ENCODE measurements around the gene SORCS3. TPM values are rescaled to one million over a fixed set of nuclear protein-coding genes. Genes with fewer than 3 reads are reported as not detected.

Gene SORCS3
- total RNA-seq, 4 donors from 2014 or later, result 0.26 to 0.50 (median 0.41) TPM

GRCh38 chr10:104613406-104613805 is 27.7 kb upstream of the SORCS3 start:
- Histone ChIP-seq H3K27ac (replicated peaks in 1 of 4) (no peak overlapping the region), H3K27me3 (peaks cover 0 to 3% (median 0%) of the 10 kb centered on the region in 4 donors), H3K36me3 (no peaks in the 10 kb centered on the region), H3K4me1 (no peaks in the 10 kb centered on the region), H3K9me3 (peaks cover 0 to 7% (median 4%) of the 10 kb centered on the region in 4 donors), H3K4me3 (no peak overlapping the region)
- peak; percentile 26 for DNase-seq (ENCODE audit: extremely low spot score)
- TF ChIP-seq, protein P1, sequence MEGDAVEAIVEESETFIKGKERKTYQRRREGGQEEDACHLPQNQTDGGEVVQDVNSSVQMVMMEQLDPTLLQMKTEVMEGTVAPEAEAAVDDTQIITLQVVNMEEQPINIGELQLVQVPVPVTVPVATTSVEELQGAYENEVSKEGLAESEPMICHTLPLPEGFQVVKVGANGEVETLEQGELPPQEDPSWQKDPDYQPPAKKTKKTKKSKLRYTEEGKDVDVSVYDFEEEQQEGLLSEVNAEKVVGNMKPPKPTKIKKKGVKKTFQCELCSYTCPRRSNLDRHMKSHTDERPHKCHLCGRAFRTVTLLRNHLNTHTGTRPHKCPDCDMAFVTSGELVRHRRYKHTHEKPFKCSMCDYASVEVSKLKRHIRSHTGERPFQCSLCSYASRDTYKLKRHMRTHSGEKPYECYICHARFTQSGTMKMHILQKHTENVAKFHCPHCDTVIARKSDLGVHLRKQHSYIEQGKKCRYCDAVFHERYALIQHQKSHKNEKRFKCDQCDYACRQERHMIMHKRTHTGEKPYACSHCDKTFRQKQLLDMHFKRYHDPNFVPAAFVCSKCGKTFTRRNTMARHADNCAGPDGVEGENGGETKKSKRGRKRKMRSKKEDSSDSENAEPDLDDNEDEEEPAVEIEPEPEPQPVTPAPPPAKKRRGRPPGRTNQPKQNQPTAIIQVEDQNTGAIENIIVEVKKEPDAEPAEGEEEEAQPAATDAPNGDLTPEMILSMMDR (IDR thresholded peaks at IDR 0.05), result no peak
- TF ChIP-seq EP300 (IDR thresholded peaks at IDR 0.05) (no peak), POLR2AphosphoS5 (IDR thresholded peaks at IDR 0.05) (no peak), POLR2A (IDR thresholded peaks at IDR 0.05; ENCODE audit: low read depth) (no peak)
- intact Hi-C loops (cut with DNase I), result no loop called here
- 82% methylated on average over 2 of the region's 2 CpGs for WGBS

DNA sequence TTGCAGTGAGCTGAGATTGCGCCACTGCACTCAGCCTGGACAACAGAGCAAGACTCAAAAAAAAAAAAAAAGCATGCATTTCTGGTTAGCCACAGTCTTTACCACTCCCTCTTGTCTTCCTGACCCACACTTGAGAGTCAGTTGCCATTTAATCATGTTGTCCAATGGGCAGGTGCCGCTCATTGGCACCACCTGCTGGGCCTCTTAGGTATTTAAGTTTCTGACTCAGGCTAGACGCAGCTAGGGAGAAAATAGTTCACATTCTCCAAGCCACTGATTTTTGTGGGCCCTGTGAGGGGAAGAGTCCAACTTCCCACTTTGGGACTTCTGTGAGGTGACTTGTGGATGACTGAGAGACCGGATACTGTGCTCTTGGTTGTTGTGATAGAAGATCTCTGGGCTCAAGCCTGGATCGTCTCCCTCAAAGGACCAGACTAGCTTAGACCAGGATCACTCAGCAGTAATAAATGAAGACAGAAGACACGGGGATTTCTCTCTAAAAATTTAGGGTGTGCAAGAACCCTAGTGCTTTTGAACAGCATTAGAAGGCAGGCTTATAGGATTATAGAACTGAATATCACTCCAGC is 26.8 kb upstream of the SORCS3 start:
- peaks cover 0 to 3% (median 0%) of the 10 kb centered on the region in 4 donors for H3K9me3 ChIP-seq
- intact Hi-C loops (cut with DNase I), result no loop called here
- no peaks in the 10 kb centered on the region for H3K36me3 ChIP-seq
- no peaks in the 10 kb centered on the region for H3K4me1 ChIP-seq
- no peak for TF ChIP-seq EP300 (IDR thresholded peaks at IDR 0.05)
- TF ChIP-seq, protein P1 (IDR thresholded peaks at IDR 0.05), result no peak
- TF ChIP-seq POLR2A (IDR thresholded peaks at IDR 0.05; ENCODE audit: low read depth), result no peak
- TF ChIP-seq POLR2AphosphoS5 (IDR thresholded peaks at IDR 0.05), result no peak
- H3K4me3 ChIP-seq, result no peak overlapping the region
- peak; percentile 57 for DNase-seq (ENCODE audit: extremely low spot score)
- 87% methylated on average over 6 of the region's 6 CpGs for WGBS
- H3K27me3 ChIP-seq, result peaks cover 0 to 7% (median 0%) of the 10 kb centered on the region in 4 donors
- no peak overlapping the region for H3K27ac ChIP-seq (replicated peaks in 1 of 4)

- no peaks in the 10 kb centered on the region for H3K36me3 ChIP-seq
- no peaks in the 10 kb centered on the region for H3K4me1 ChIP-seq
- H3K27me3 ChIP-seq, result peaks cover 0 to 7% (median 0%) of the 10 kb centered on the region in 4 donors
- TF ChIP-seq, protein P1 (IDR thresholded peaks at IDR 0.05), result no peak
- TF ChIP-seq POLR2A (IDR thresholded peaks at IDR 0.05; ENCODE audit: low read depth) (no peak), EP300 (IDR thresholded peaks at IDR 0.05) (no peak), POLR2AphosphoS5 (IDR thresholded peaks at IDR 0.05) (no peak)
- DNase-seq (ENCODE audit: extremely low spot score), result peak; percentile 53
- WGBS, result 85% methylated on average over 2 of the region's 2 CpGs
- H3K9me3 ChIP-seq, result peaks cover 0 to 3% (median 0%) of the 10 kb centered on the region in 4 donors
- intact Hi-C loops (cut with DNase I), result no loop called here
- H3K4me3 ChIP-seq, result no peak overlapping the region
- no peak overlapping the region for H3K27ac ChIP-seq (replicated peaks in 1 of 4)
Observed at GRCh38 chr10:104615136-104615535, 26.0 kb upstream of the SORCS3 start.

- TF ChIP-seq EP300 (IDR thresholded peaks at IDR 0.05), result no peak
- TF ChIP-seq POLR2AphosphoS5 (IDR thresholded peaks at IDR 0.05), result no peak
- TF ChIP-seq, protein P1 (IDR thresholded peaks at IDR 0.05), result no peak
- no peak overlapping the region for H3K27ac ChIP-seq (replicated peaks in 1 of 4)
- H3K9me3 ChIP-seq, result no peaks in the 10 kb centered on the region
- no peaks in the 10 kb centered on the region for H3K36me3 ChIP-seq
- 71% methylated on average over 2 of the region's 2 CpGs for WGBS
- H3K4me3 ChIP-seq, result no peak overlapping the region
- H3K4me1 ChIP-seq, result no peaks in the 10 kb centered on the region
- DNase-seq (ENCODE audit: extremely low spot score), result no peak
- peaks cover 0 to 7% (median 0%) of the 10 kb centered on the region in 4 donors for H3K27me3 ChIP-seq
- intact Hi-C loops (cut with DNase I), result no loop called here
Observed at GRCh38 chr10:104617831-104618230, 23.3 kb upstream of the SORCS3 start.

GRCh38 chr10:104622175-104622574 is 18.9 kb upstream of the SORCS3 start:
- Histone ChIP-seq H3K36me3 (no peaks in the 10 kb centered on the region), H3K27me3 (peaks cover 0 to 7% (median 0%) of the 10 kb centered on the region in 4 donors), H3K4me1 (no peaks in the 10 kb centered on the region), H3K9me3 (no peaks in the 10 kb centered on the region), H3K4me3 (no peak overlapping the region), H3K27ac (replicated peaks in 1 of 4) (no peak overlapping the region)
- peak; percentile 50 for DNase-seq (ENCODE audit: extremely low spot score)
- intact Hi-C loops (cut with DNase I), result no loop called here
- WGBS, result 80% methylated on average over 1 of the region's 1 CpG
- TF ChIP-seq, protein P1 (IDR thresholded peaks at IDR 0.05), result no peak
- TF ChIP-seq EP300 (IDR thresholded peaks at IDR 0.05), result no peak
- no peak for TF ChIP-seq POLR2AphosphoS5 (IDR thresholded peaks at IDR 0.05)
- no peak for TF ChIP-seq POLR2A (IDR thresholded peaks at IDR 0.05; ENCODE audit: low read depth)

All from esophagus muscularis mucosa (tissue), 4 donors.